AG09309 (cell line): ENCODE data around the gene BBS12.

Experiments
- DNase-seq: peaks from one replicate; pipeline ENCODE4 v3.0.0-alpha.2; 2010; ENCODE audit warnings: low read depth
- H3K4me3 ChIP-seq: 2 replicates; pipeline ENCODE4 v1.5.1; 2011; ENCODE audit warnings: mild to moderate bottlenecking, low read depth, low read length, moderate library complexity; ENCODE audit not compliant: control insufficient read depth
- TF ChIP-seq, protein P1 (sequence below): IDR thresholded peaks from 2 replicates; pipeline ENCODE4 v1.5.1; 2011; ENCODE audit warnings: mild to moderate bottlenecking, low read depth, low read length, inconsistent platforms; ENCODE audit not compliant: insufficient read depth, control insufficient read depth; ENCODE audit errors: missing control alignments

Gene BBS12

DNA sequence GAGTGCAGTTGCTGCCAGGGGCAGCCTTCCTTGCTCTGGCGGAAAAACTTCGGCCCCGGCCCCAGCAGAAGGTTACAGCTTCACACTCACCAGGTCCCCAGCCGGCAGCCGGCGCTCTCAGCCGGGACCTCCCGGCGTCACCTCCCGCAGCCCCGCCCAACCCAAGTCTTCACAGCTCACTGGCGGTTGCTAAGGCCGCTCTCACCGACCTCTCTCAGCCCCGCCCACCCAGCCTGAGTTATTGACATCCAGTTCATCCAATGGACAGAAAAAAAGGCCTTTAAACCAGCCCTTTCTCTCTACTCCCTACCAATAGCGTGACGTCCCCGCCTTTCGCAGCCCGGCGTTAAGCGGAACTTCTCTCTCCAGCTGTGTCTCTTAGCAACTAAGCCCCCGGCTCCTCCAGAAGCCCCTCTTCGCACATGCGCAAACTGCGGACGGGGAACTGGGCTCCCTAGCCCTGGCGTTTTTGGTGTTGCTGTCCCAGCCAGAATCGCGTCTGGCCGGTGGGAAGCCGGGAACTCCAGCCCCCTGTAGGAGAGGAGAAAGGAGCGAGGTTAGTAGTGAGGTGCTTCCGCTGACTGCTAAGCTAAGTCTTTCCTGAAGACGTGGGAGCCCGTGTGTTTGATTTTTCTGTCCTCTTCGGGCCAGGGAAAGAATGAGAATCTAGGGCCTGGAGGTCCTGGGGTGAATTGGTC is at the start of gene BBS12:
Gene BBS12 (plus strand): TSS at position 376 of the 698 bp plus-strand sequence. CDS start 9,189 bp downstream, outside the sequence.
- peak; percentile 99 for DNase-seq
- TF ChIP-seq, protein P1, sequence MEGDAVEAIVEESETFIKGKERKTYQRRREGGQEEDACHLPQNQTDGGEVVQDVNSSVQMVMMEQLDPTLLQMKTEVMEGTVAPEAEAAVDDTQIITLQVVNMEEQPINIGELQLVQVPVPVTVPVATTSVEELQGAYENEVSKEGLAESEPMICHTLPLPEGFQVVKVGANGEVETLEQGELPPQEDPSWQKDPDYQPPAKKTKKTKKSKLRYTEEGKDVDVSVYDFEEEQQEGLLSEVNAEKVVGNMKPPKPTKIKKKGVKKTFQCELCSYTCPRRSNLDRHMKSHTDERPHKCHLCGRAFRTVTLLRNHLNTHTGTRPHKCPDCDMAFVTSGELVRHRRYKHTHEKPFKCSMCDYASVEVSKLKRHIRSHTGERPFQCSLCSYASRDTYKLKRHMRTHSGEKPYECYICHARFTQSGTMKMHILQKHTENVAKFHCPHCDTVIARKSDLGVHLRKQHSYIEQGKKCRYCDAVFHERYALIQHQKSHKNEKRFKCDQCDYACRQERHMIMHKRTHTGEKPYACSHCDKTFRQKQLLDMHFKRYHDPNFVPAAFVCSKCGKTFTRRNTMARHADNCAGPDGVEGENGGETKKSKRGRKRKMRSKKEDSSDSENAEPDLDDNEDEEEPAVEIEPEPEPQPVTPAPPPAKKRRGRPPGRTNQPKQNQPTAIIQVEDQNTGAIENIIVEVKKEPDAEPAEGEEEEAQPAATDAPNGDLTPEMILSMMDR: peak; percentile 58
- H3K4me3 ChIP-seq: peak within 1 kb of the TSS; percentile 63

DNA sequence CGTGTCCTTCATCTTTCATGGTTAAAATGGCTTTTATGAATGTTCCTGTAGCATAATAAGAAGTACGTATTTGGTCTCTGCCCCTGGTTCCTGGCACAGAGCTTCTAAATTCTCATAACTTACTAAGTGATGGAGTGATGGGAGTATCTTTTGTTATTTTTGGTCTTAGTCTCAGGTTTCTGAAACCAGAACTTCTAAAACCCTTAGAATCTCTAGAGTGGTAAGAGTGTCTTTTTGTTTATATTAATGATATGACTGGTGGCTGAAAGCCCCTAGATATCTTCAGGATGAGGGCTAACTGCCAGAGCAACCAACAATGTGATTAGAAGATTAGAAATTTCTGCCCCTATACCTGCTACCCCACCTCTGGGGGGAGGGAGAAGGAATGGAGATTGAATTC is 45.8 kb upstream of the BBS12 start:
- TF ChIP-seq, protein P1: no peak
- DNase-seq: no peak
- no peak overlapping the region for H3K4me3 ChIP-seq

DNA sequence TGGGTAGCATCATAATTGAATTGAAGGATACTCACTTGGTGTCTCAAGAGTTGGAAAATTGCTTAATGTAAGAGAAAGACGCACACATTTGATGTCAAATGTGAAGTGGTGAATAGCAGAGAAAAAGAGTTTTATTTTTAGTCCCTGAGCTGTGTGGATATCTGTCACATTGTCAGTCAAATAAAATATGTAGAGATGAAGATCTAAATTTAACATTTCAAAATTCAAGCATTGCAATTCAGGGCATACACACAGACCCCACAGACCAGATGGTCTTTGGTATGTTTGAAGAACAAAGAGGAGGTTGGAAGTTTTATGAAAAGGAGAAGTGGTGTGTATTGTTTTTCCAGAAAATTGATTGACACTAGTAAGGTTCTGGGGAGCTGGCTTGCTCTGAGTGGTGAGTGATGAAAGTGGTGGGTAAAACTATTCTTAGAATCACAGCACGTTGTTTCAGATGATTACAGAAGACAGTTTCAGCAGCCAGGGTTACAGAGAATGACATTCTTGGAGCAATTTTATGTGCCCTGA is 44.9 kb upstream of the BBS12 start:
- DNase-seq: no peak
- TF ChIP-seq, protein P1: no peak

DNA sequence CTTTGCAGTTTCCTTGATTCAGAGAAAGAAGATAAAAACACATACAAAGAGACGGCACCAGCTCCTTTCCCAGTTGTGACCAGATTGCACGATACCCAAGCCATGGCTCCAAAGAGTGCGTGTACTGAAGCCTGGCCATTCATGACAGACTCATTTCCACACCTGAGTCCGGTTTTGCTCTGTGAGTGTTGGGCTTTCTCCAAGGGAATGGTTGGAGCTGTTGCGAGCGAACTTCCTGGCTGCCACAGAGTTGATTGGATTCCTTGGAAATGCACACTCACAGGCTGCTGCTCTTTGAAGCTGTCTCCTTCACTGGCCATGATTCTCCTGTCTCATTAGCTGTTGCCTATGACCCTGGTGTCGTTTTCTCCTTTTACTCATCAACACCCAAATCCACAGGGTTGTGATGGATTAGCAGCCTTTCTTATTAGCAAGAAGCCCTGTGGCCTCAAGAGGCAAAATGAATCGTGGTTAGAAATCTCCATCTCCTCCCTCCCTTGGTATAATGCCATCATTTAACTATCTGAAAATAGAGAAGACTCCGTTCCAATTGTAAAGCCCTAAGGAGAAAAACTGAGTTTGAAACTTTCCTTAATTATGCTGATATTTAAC is 43.9 kb upstream of the BBS12 start:
- TF ChIP-seq, protein P1: no peak
- no peak for DNase-seq
- H3K4me3 ChIP-seq: no peak overlapping the region

More for the DNA sequence above, 44.9 kb upstream of the BBS12 start:
- H3K4me3 ChIP-seq: no peak overlapping the region

DNA sequence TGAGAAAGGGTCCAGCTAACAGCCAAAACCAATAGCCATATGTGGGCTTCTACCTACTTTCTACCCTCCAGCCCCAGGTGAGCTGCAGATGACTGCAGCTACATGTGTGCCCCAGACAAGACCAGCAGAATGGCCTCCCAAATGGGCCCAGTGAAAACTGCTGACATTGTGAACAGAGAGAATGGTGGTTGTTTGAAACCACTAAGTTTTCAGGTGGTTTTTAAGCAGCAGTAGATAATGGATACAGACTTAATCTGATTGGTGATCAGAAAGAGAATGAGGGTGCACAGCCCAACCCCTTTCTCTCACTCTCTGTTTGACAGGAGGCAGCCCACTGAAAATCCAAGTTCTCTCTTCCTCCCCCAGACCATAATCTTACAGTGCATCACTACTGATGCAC is 42.5 kb upstream of the BBS12 start:
- TF ChIP-seq, protein P1: no peak
- H3K4me3 ChIP-seq: no peak overlapping the region
- DNase-seq: no peak

DNA sequence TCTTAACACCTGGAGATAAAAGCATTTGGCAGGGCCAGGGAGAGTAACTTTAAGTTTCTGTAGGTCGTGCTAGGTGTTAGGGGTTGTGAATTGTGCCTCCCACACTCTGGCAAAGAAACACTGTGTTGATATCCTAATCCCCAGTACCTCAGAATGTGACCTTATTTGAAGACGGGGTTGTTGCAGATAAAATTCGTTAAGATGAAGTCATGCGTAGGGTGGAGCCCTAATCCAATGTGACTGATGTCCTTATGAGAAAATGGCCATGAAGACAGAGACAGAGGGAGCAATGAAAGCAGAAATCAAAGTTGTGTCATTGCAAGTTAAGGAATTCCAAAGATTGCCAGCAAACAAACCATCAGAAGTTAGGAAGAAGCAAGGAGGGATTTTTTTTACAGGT is 40.5 kb upstream of the BBS12 start:
- TF ChIP-seq, protein P1: no peak
- no peak for DNase-seq
- H3K4me3 ChIP-seq: no peak overlapping the region
